T-helper 1 cell treated with Interleukin-12 subunit alpha and Interleukin-12 subunit beta and Interleukin-4 antibody, amounts not matched to agents 30 ng/mL and 1 ng/mL, for 36 hours (primary cell): ENCODE data around the gene SHANK1. TPM values are rescaled to one million over a fixed set of nuclear protein-coding genes. Genes with fewer than 3 reads are reported as not detected.

Experiments
- total RNA-seq: library from RNA; stranded (reverse); gene quantifications from 2 replicates; pipeline ENCODE4 v1.2.3, GENCODE V29; 2022

SHANK1 gene
- total RNA-seq, 1 donor from 2014 or later = not detected

Other genes with a start within 250 kb of the SHANK1 start
- 81.8 and 81.9 TPM in 2 replicates for gene EMC10, start 243.3 kb downstream of the SHANK1 start, total RNA-seq
- gene GARIN5A, start 243.0 kb downstream of the SHANK1 start, total RNA-seq = 0.22 and 0.37 TPM in 2 replicates
- 40.0 and 40.5 TPM in 2 replicates for gene JOSD2, start 208.6 kb downstream of the SHANK1 start, total RNA-seq
- gene ASPDH, start 205.9 kb downstream of the SHANK1 start, total RNA-seq = not detected in 2 replicates
- not detected in 2 replicates for gene LRRC4B, start 151.4 kb downstream of the SHANK1 start, total RNA-seq
- not detected in 2 replicates for gene SYT3, start 79.9 kb downstream of the SHANK1 start, total RNA-seq
- not detected in 2 replicates for gene C19orf81, start 70.4 kb downstream of the SHANK1 start, total RNA-seq
- gene CLEC11A, start 3.6 kb upstream of the SHANK1 start, total RNA-seq = 0.80 and 0.93 TPM in 2 replicates
- gene GPR32, start 50.7 kb upstream of the SHANK1 start, total RNA-seq = not detected in 2 replicates
- not detected in 2 replicates for gene ACP4, start 70.6 kb upstream of the SHANK1 start, total RNA-seq
- 1.1 and 1.6 TPM in 2 replicates for gene KLK1, start 104.0 kb upstream of the SHANK1 start, total RNA-seq
- not detected in 2 replicates for gene KLK15, start 113.8 kb upstream of the SHANK1 start, total RNA-seq
- not detected in 2 replicates for gene KLK3, start 135.1 kb upstream of the SHANK1 start, total RNA-seq
- 0.24 TPM in 1 of 2 replicates, not detected in the other for gene KLK2, start 153.6 kb upstream of the SHANK1 start, total RNA-seq
- gene KLK4, start 191.6 kb upstream of the SHANK1 start, total RNA-seq = not detected in 2 replicates
- gene KLK5, start 233.2 kb upstream of the SHANK1 start, total RNA-seq = not detected in 2 replicates
- not detected in 2 replicates for gene KLK6, start 249.8 kb upstream of the SHANK1 start, total RNA-seq